ENCODE results near the gene ESR1.
"Not testable (repeated sequence)": the region's sequence is repeated elsewhere in the genome, so short reads cannot be mapped to it uniquely, and the experiment has no call there.

Gene ESR1

GRCh38 chr6:152135755-152136448 is 328.4 kb downstream of the ESR1 start:
- DNase-seq (ENCODE audit: low spot score), result no peak

GRCh38 chr6:152136449-152136825 is 329.0 kb downstream of the ESR1 start:
- no peak for DNase-seq (ENCODE audit: low spot score)

GRCh38 chr6:152138344-152138743 is 330.9 kb downstream of the ESR1 start:
- DNase-seq (ENCODE audit: low spot score), result not testable (repeated sequence)

- DNase-seq (ENCODE audit: low spot score), result no peak
Observed at GRCh38 chr6:152142105-152142504, 334.6 kb downstream of the ESR1 start.

GRCh38 chr6:152143359-152143758 is 335.9 kb downstream of the ESR1 start:
- no peak for DNase-seq (ENCODE audit: low spot score)

GRCh38 chr6:152146385-152146784 is 338.9 kb downstream of the ESR1 start:
- DNase-seq (ENCODE audit: low spot score), result no peak

GRCh38 chr6:152147269-152147668 is 339.8 kb downstream of the ESR1 start:
- DNase-seq (ENCODE audit: low spot score), result no peak

- DNase-seq (ENCODE audit: low spot score), result no peak
Observed at GRCh38 chr6:152148412-152148811, 340.9 kb downstream of the ESR1 start.

- DNase-seq (ENCODE audit: low spot score), result no peak
Observed at GRCh38 chr6:152150196-152150595, 342.7 kb downstream of the ESR1 start.

- no peak for DNase-seq (ENCODE audit: low spot score)
Observed at GRCh38 chr6:152151920-152152319, 344.4 kb downstream of the ESR1 start.

GRCh38 chr6:152154559-152155356 is 347.3 kb downstream of the ESR1 start:
- DNase-seq (ENCODE audit: low spot score), result no peak

GRCh38 chr6:152155792-152156191 is 348.3 kb downstream of the ESR1 start:
- DNase-seq (ENCODE audit: low spot score), result no peak

- DNase-seq (ENCODE audit: low spot score), result no peak
Observed at GRCh38 chr6:152160346-152160745, 352.9 kb downstream of the ESR1 start.

GRCh38 chr6:152161501-152161900 is 354.0 kb downstream of the ESR1 start:
- no peak for DNase-seq (ENCODE audit: low spot score)

- no peak for DNase-seq (ENCODE audit: low spot score)
Observed at GRCh38 chr6:152164957-152165356, 357.5 kb downstream of the ESR1 start.

- no peak for DNase-seq (ENCODE audit: low spot score)
Observed at GRCh38 chr6:152166497-152166896, 359.0 kb downstream of the ESR1 start.

GRCh38 chr6:152166897-152167296 is 359.4 kb downstream of the ESR1 start:
- no peak for DNase-seq (ENCODE audit: low spot score)

- DNase-seq (ENCODE audit: low spot score), result no peak
Observed at GRCh38 chr6:152167641-152168603, 360.4 kb downstream of the ESR1 start.

GRCh38 chr6:152170313-152170701 is 362.8 kb downstream of the ESR1 start:
- no peak for DNase-seq (ENCODE audit: low spot score)

GRCh38 chr6:152170702-152171667 is 363.5 kb downstream of the ESR1 start:
- DNase-seq (ENCODE audit: low spot score), result no peak

- DNase-seq (ENCODE audit: low spot score), result no peak
Observed at GRCh38 chr6:152173321-152173720, 365.8 kb downstream of the ESR1 start.

All from Ammon's horn (tissue), 1 donor.